OCI-LY7 (cell line): Measurements from ENCODE around the gene SNX19. TPM values are rescaled to one million over a fixed set of nuclear protein-coding genes. Genes with fewer than 3 reads are reported as not detected.

Experiments
- BruUV-seq: library from RNA; stranded (reverse); fragments of 400-500 nt; replicated peaks from 2 replicates; lab custom pipeline; 2021; lab: Mats Ljungman, UMichigan
- CTCF ChIA-PET: fragments of 300-600 bp; sonication (Branson Sonifier 250); formaldehyde crosslinking; loops from one replicate; lab custom pipeline; 2022; ENCODE audit warnings: antibody characterized with exemption; ENCODE audit not compliant: unreplicated experiment; lab: Charles Lee
- POLR2A ChIA-PET: fragments of 300-600 bp; sonication (Branson Sonifier 250); formaldehyde crosslinking; loops from one replicate; lab custom pipeline; 2022; ENCODE audit warnings: antibody characterized with exemption; lab: Charles Lee
- DNase-seq: peaks from one replicate; pipeline ENCODE4 v3.0.0-alpha.2; 2015; ENCODE audit warnings: low spot score
- H2AFZ ChIP-seq: fragments of 200-600 bp; sonication (generic), shearing (Covaris generic); 2 replicates; pipeline ENCODE4 v1.6.1; 2014; ENCODE audit warnings: mild to moderate bottlenecking, antibody characterized with exemption, low read length, moderate library complexity
- H3K27ac ChIP-seq: fragments of 200-600 bp; sonication (generic); 2 replicates; pipeline ENCODE4 v1.5.1; 2014; ENCODE audit warnings: mixed run types, low read depth, mild to moderate bottlenecking, moderate library complexity, low read length, inconsistent platforms; ENCODE audit not compliant: poor library complexity, severe bottlenecking
- H3K36me3 ChIP-seq: fragments of 200-600 bp; sonication (generic); 2 replicates; pipeline ENCODE4 v1.6.1; 2014; ENCODE audit warnings: mild to moderate bottlenecking, antibody characterized with exemption, low read length, moderate library complexity, mixed read lengths; ENCODE audit not compliant: insufficient read depth
- H3K4me1 ChIP-seq: fragments of 200-600 bp; sonication (generic); 2 replicates; pipeline ENCODE4 v1.5.1; 2014; ENCODE audit warnings: mild to moderate bottlenecking, low read length; ENCODE audit not compliant: insufficient read depth, poor library complexity, severe bottlenecking
- H3K4me2 ChIP-seq: fragments of 200-600 bp; sonication (generic); 2 replicates; pipeline ENCODE4 v1.6.1; 2014; ENCODE audit warnings: mild to moderate bottlenecking, low read length
- H3K4me3 ChIP-seq: fragments of 200-600 bp; sonication (generic); 2 replicates; pipeline ENCODE4 v1.5.1; 2014; ENCODE audit warnings: mild to moderate bottlenecking, low read depth, low read length; ENCODE audit not compliant: poor library complexity, severe bottlenecking
- H3K79me2 ChIP-seq: fragments of 200-600 bp; sonication (generic); 2 replicates; pipeline ENCODE4 v1.6.1; 2016; ENCODE audit warnings: low read depth, mild to moderate bottlenecking, low read length, moderate library complexity, mixed read lengths; ENCODE audit not compliant: insufficient read depth
- H3K9me2 ChIP-seq: fragments of 200-600 bp; sonication (generic); 2 replicates; pipeline ENCODE4 v1.6.1; 2016; ENCODE audit warnings: mild to moderate bottlenecking, low read length, mixed read lengths; ENCODE audit not compliant: insufficient read depth
- H3K9me3 ChIP-seq: fragments of 200-600 bp; sonication (generic); 2 replicates; pipeline ENCODE4 v1.6.1; 2014; ENCODE audit warnings: mild to moderate bottlenecking, mixed run types, low read length, mixed read lengths
- H4K20me1 ChIP-seq: fragments of 200-600 bp; sonication (generic); 2 replicates; pipeline ENCODE4 v1.6.1; 2014; ENCODE audit warnings: mild to moderate bottlenecking, antibody characterized with exemption, low read length, moderate library complexity, mixed read lengths; ENCODE audit not compliant: insufficient read depth
- CTCF ChIP-seq: fragments of 200-600 bp; sonication (generic); conservative IDR thresholded peaks from 2 replicates; pipeline ENCODE4 v1.5.1; 2014; ENCODE audit warnings: mild to moderate bottlenecking, antibody characterized with exemption, low read length, moderate library complexity, mixed read lengths
- EZH2phosphoT487 ChIP-seq: fragments of 200-600 bp; sonication (generic); IDR thresholded peaks from 2 replicates; pipeline ENCODE4 v1.6.1; 2018; ENCODE audit warnings: low read depth, borderline replicate concordance, mild to moderate bottlenecking, mixed run types, antibody characterized with exemption, low read length, moderate library complexity, mixed read lengths
- intact Hi-C: fragments of 100-400 bp; cut with micrococcal nuclease; formaldehyde crosslinking; loops from one replicate; pipeline ENCODE4 v1.10.0; 2022; ENCODE audit not compliant: unreplicated experiment
- total RNA-seq, 2 experiments: library from RNA; depleted of rRNA in 1 of 2; stranded (reverse); fragments of >200 nt in 1 of 2; shearing (Covaris generic) in 1 of 2; gene quantifications; 2 replicates each; pipeline ENCODE4 v1.2.3, GENCODE V29; 2014 to 2022

The SNX19 gene
- total RNA-seq, 2 experiments from 2014 or later = 35.0 to 35.8 TPM

DNA sequence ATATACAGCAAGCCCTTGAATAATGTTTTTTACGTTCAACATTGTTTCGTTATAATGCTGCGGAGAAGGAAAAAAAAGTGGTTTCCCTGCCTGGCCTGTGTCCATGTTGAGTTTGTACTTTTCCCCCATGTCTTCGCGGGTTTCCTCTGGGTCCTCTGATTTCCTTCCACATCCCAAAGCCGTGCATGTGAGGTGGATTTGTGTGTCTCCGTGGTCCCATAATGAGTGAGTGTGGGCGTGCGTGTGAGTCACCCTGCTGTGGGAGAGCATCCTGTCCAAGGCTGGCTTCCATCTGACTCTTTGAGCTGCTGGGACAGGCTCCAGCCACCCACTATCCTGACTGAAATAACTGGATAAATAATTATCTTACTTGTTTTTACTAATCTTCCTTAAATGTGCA is 29.6 kb upstream of the SNX19 start:
- Histone ChIP-seq H3K36me3 (no peaks in the 10 kb centered on the region), H4K20me1 (no peaks in the 10 kb centered on the region), H3K9me2 (no peaks in the 10 kb centered on the region), H3K4me2 (no peak overlapping the region), H3K79me2 (no peaks in the 10 kb centered on the region), H3K4me1 (no peaks in the 10 kb centered on the region), H3K4me3 (no peak overlapping the region), H3K9me3 (no peaks in the 10 kb centered on the region), H2AFZ (no peak overlapping the region), H3K27ac (no peak overlapping the region)
- ChIA-PET CTCF (no interaction called here), POLR2A (no interaction called here)
- intact Hi-C loops = no loop called here
- DNase-seq = no peak
- TF ChIP-seq EZH2phosphoT487 (no peak), CTCF (no peak)
- no TSS peak for BruUV-seq

DNA sequence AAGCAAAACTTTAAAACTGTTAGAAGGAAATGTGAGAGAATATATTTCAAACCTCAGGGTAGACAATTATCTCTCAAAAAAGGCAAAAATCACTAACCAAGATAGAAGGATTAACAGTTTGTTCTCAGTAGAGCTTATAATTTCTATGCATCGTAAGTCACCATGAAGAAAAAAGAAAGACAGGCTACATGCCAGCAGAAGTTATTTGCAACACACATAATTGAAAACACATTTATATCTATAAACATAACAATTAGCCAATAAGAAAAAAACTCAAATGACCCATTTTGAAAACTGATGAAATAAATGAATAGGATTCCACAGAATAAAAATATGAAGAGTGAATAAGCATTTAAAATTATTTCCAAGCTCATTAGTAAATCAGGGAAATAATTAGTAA is 24.4 kb upstream of the SNX19 start:
- no peak for TF ChIP-seq CTCF
- no peak for TF ChIP-seq EZH2phosphoT487
- DNase-seq = no peak
- ChIA-PET CTCF (no interaction called here), POLR2A (no interaction called here)
- Histone ChIP-seq H3K9me2 (no peaks in the 10 kb centered on the region), H2AFZ (no peak overlapping the region), H4K20me1 (no peaks in the 10 kb centered on the region), H3K4me1 (no peaks in the 10 kb centered on the region), H3K27ac (no peak overlapping the region), H3K4me3 (no peak overlapping the region), H3K79me2 (no peaks in the 10 kb centered on the region), H3K4me2 (no peak overlapping the region), H3K36me3 (no peaks in the 10 kb centered on the region), H3K9me3 (no peaks in the 10 kb centered on the region)
- intact Hi-C loops = no loop called here
- no TSS peak for BruUV-seq

- H3K4me2 ChIP-seq = no peak overlapping the region
- no TSS peak for BruUV-seq
- CTCF ChIA-PET = no interaction called here
Observed at GRCh38 chr11:130937051-130937450, 20.8 kb upstream of the SNX19 start.

More at GRCh38 chr11:130937051-130937450, 20.8 kb upstream of the SNX19 start:
- Histone ChIP-seq H2AFZ (no peak overlapping the region), H3K9me2 (no peaks in the 10 kb centered on the region), H3K9me3 (no peaks in the 10 kb centered on the region), H3K4me3 (no peak overlapping the region), H3K79me2 (no peaks in the 10 kb centered on the region), H4K20me1 (no peaks in the 10 kb centered on the region), H3K27ac (no peak overlapping the region), H3K4me1 (no peaks in the 10 kb centered on the region), H3K36me3 (no peaks in the 10 kb centered on the region)
- POLR2A ChIA-PET = interaction anchor here (1.0 kb wide), 1 partner anchor 26 kb away, joined by 4 read pairs; no protein-coding TSS in a partner anchor
- no peak for DNase-seq
- TF ChIP-seq EZH2phosphoT487 (no peak), CTCF (no peak)
- intact Hi-C loops = no loop called here
